ENCODE measurements around the gene TMEM30A.

DNA sequence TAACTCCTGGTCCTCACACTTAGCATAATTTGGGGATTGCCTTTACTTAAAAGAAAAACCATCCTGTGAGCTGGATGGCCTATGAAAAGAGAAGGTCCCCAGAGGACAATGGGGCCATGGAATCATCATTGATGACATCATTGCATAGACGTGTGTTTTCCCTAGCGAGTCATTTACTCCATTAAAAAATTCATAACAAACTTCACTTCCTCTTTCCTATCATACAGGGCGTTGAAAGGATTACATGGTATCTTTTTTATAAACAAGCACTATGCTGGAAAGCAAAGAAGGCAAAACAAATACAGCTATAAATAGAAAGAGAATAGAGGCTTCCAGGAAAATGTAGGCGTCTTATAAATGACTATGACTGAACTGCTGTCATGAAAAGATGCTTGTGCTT lies 67.4 kb downstream of the TMEM30A start:
- TF ChIP-seq, protein P1, sequence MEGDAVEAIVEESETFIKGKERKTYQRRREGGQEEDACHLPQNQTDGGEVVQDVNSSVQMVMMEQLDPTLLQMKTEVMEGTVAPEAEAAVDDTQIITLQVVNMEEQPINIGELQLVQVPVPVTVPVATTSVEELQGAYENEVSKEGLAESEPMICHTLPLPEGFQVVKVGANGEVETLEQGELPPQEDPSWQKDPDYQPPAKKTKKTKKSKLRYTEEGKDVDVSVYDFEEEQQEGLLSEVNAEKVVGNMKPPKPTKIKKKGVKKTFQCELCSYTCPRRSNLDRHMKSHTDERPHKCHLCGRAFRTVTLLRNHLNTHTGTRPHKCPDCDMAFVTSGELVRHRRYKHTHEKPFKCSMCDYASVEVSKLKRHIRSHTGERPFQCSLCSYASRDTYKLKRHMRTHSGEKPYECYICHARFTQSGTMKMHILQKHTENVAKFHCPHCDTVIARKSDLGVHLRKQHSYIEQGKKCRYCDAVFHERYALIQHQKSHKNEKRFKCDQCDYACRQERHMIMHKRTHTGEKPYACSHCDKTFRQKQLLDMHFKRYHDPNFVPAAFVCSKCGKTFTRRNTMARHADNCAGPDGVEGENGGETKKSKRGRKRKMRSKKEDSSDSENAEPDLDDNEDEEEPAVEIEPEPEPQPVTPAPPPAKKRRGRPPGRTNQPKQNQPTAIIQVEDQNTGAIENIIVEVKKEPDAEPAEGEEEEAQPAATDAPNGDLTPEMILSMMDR (IDR thresholded peaks at IDR 0.05): no peak
- TF ChIP-seq, protein P2, sequence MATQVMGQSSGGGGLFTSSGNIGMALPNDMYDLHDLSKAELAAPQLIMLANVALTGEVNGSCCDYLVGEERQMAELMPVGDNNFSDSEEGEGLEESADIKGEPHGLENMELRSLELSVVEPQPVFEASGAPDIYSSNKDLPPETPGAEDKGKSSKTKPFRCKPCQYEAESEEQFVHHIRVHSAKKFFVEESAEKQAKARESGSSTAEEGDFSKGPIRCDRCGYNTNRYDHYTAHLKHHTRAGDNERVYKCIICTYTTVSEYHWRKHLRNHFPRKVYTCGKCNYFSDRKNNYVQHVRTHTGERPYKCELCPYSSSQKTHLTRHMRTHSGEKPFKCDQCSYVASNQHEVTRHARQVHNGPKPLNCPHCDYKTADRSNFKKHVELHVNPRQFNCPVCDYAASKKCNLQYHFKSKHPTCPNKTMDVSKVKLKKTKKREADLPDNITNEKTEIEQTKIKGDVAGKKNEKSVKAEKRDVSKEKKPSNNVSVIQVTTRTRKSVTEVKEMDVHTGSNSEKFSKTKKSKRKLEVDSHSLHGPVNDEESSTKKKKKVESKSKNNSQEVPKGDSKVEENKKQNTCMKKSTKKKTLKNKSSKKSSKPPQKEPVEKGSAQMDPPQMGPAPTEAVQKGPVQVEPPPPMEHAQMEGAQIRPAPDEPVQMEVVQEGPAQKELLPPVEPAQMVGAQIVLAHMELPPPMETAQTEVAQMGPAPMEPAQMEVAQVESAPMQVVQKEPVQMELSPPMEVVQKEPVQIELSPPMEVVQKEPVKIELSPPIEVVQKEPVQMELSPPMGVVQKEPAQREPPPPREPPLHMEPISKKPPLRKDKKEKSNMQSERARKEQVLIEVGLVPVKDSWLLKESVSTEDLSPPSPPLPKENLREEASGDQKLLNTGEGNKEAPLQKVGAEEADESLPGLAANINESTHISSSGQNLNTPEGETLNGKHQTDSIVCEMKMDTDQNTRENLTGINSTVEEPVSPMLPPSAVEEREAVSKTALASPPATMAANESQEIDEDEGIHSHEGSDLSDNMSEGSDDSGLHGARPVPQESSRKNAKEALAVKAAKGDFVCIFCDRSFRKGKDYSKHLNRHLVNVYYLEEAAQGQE (IDR thresholded peaks at IDR 0.05; ENCODE audit: insufficient read depth in 1 of 2, low read depth in 2 of 2, low read length in 1 of 2): no peak
- no peak for TF ChIP-seq POLR2AphosphoS5 (IDR thresholded peaks at IDR 0.05; ENCODE audit: low read depth, low read length)
- TF ChIP-seq TCF7L2 (IDR thresholded peaks at IDR 0.05; ENCODE audit: low read depth, low read length): no peak
- no peak for TF ChIP-seq SIN3A (IDR thresholded peaks at IDR 0.05; ENCODE audit: borderline replicate concordance, insufficient read depth, low read depth, low read length)
